Hair follicle dermal papilla cell (primary cell): Measurements from ENCODE around the gene ZNRF3. TPM values are rescaled to one million over a fixed set of nuclear protein-coding genes. Genes with fewer than 3 reads are reported as not detected.

Experiments used
- small RNA-seq: library from RNA; depleted of rRNA; stranded (forward); fragments of <200 nt; gene quantifications from one replicate; pipeline ENCODE3, GENCODE V24; 2012
- total RNA-seq: library from RNA; depleted of rRNA; stranded (reverse); fragments of >200 nt; gene quantifications from 2 replicates; pipeline ENCODE4 v1.2.3, GENCODE V29; 2012

Gene ZNRF3
- total RNA-seq: 6.1 and 7.1 TPM in 2 replicates

DNA sequence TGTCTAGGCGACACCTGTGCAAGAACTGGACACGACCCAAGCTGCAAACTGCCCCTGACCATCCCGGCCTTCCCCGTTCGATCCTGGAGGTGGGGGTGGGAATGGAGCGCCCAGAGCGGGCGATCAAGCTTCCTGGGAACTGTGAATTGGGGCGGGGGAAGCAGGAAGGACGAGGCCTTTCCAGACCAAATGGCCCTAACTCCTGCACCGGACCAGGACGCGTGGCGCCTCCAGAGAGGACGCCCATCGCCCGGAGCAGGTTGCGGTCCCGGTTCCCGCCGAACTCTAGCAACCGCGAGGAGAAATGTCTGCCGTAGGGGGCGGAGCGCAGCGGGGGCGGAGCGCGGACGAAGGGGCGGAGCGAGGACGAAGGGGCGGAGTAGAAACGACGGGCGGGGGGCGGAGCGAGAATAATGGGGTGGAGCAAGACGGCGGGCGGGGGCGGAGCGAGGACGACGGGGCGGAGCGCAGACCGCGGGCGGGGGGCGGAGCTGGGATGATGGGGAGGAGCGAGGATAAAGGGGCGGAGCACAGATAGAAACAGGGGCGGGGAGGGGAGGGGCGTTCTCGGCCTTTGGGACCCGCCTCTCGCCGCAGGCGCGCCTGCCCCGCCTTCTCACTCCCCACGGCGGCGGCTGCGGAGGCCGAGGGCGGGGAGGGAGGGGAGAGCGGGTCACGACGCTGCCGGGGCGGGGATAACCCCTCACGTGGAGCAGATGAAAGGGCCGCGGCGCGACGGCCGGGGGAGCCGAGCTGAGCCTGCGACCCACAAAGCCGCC lies at the start of gene ZNRF3:
Gene ZNRF3, plus strand, starts transcription at position 695 of the 779 bp plus-strand sequence. CDS start 195 bp downstream, outside the sequence.

DNA sequence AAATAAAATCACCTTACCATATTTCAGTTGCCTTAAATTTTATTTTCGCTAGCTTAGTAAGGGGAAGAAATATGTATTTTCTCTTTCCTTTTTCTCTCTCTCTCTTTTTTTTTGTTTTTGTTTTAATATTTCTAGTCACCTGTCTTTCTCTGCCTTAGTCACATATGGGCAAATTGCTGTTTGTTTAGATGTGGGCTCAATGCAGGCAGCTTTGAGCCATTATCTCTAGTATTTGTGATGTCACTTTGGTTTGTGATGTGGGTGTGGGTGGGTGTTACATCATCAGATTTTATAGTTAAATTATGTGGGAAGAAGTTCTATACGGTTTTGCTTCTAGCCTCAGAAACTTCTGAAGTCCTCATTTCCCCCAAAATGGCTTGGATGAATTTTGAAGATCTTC lies 178.4 kb downstream of the ZNRF3 start, which contains the start of gene C22orf31:
Gene C22orf31, minus strand, starts transcription at position 59 of the 400 bp plus-strand sequence. Its CDS starts 39 bp downstream, at position 20.

DNA sequence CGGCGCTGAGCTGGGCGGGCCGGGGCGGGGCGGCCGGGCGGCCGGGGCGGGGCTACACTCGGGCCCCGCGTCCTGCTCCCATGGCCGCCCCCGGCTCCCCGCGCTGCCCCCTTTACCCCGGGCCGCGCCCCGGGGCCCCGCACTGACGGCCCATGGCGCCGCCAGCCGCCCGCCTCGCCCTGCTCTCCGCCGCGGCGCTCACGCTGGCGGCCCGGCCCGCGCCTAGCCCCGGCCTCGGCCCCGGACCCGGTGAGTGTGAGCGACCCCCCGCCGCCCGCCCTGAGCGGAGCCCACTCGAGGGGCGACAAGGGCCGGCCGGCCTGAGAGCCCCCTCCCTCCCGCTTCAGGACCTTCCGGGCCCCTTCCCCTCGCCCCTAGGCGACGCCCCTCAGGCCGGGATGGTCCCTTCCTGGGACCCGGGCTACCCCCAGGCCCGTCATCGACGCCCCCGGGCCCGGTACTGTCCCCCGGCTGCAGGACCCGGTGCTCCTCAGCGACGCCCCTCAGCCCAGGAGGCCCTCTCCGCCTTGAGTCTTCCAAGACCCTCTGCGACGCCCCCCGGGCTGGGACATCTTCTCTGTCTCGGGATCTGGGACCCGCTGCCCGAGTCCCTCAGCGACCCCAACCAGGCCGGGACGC lies 189.7 kb downstream of the ZNRF3 start, which contains the start of gene KREMEN1:
Gene KREMEN1, plus strand, starts transcription at position 57 of the 639 bp plus-strand sequence. Its CDS starts 96 bp downstream, at position 153.

Small RNA genes within 50 kb of the gene (small RNA-seq; reads per million reads assigned to genes)
- not detected for gene Z93930.1

Other genes with a start within 250 kb of the ZNRF3 start
- gene TTC28, start 203.7 kb upstream of the ZNRF3 start, total RNA-seq: 93.6 and 95.8 TPM in 2 replicates
- 7.5 and 8.9 TPM in 2 replicates for gene CHEK2, start 141.8 kb upstream of the ZNRF3 start, total RNA-seq
- 11.7 and 18.1 TPM in 2 replicates for gene HSCB, start 141.5 kb upstream of the ZNRF3 start, total RNA-seq
- 27.3 and 28.9 TPM in 2 replicates for gene CCDC117, start 110.9 kb upstream of the ZNRF3 start, total RNA-seq
- gene XBP1, start 83.0 kb upstream of the ZNRF3 start, total RNA-seq: 288 and 324 TPM in 2 replicates
- gene C22orf31, start 178.3 kb downstream of the ZNRF3 start, total RNA-seq: not detected in 2 replicates
- gene KREMEN1, start 189.5 kb downstream of the ZNRF3 start, total RNA-seq: 35.0 and 39.3 TPM in 2 replicates